ENCODE data around the gene RPL39L. TPM values are rescaled to one million over a fixed set of nuclear protein-coding genes. Genes with fewer than 3 reads are reported as not detected.

The RPL39L gene
- polyA plus RNA-seq, 3 donors = 17.3 to 20.7 (median 18.7) TPM

DNA sequence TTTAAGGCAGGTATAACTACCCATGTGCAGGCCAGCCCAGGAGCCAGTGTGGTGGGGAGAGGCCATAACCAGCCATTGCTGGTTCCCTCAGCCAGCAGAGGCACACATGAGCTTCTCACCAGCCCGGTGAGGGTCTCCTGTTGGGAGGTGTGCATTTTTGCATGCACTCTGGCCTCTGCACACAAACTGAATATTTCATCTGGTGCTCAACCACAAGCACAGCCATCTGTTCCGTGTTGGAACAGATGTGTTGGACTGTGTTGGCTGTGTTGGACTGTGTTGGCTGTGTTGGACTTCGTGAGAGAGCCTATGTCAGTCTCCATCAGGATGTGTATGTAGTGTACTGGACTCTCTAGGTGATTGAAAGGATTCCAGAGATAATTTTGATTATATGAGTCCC, 67.2 kb downstream of the RPL39L start:
- DNase-seq = no peak

Other genes starting within 250 kb of the RPL39L start
- 10 to 100 TPM; 55.6 to 81.0 (median 61.7) TPM for gene ST6GAL1, start 209.0 kb downstream of the RPL39L start, polyA plus RNA-seq (ENCODE audit: insufficient read length in 3 of 3)
- gene RTP1, start 58.0 kb upstream of the RPL39L start, polyA plus RNA-seq (ENCODE audit: insufficient read length in 3 of 3) = not detected
- gene MASP1, start 152.2 kb upstream of the RPL39L start, polyA plus RNA-seq (ENCODE audit: insufficient read length in 3 of 3) = 10 to 100 TPM in 2 of 3 donors, 1 to 10 TPM in 1; 8.5 to 11.3 (median 10.2) TPM
- under 1 TPM; 0.37 to 0.73 (median 0.47) TPM for gene RTP4, start 228.9 kb upstream of the RPL39L start, polyA plus RNA-seq (ENCODE audit: insufficient read length in 3 of 3)

All from renal pelvis (tissue), 4 donors.